Right hindlimb (tissue), 1 donor: ENCODE measurements around the gene NKD2.
"Not testable (repeated sequence)": the region's sequence is repeated elsewhere in the genome, so short reads cannot be mapped to it uniquely, and the experiment has no call there.

Experiments
- DNase-seq: peaks from one replicate; pipeline ENCODE4 v3.0.0-alpha.2; 2018

Gene NKD2, protein sequence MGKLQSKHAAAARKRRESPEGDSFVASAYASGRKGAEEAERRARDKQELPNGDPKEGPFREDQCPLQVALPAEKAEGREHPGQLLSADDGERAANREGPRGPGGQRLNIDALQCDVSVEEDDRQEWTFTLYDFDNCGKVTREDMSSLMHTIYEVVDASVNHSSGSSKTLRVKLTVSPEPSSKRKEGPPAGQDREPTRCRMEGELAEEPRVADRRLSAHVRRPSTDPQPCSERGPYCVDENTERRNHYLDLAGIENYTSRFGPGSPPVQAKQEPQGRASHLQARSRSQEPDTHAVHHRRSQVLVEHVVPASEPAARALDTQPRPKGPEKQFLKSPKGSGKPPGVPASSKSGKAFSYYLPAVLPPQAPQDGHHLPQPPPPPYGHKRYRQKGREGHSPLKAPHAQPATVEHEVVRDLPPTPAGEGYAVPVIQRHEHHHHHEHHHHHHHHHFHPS

DNA sequence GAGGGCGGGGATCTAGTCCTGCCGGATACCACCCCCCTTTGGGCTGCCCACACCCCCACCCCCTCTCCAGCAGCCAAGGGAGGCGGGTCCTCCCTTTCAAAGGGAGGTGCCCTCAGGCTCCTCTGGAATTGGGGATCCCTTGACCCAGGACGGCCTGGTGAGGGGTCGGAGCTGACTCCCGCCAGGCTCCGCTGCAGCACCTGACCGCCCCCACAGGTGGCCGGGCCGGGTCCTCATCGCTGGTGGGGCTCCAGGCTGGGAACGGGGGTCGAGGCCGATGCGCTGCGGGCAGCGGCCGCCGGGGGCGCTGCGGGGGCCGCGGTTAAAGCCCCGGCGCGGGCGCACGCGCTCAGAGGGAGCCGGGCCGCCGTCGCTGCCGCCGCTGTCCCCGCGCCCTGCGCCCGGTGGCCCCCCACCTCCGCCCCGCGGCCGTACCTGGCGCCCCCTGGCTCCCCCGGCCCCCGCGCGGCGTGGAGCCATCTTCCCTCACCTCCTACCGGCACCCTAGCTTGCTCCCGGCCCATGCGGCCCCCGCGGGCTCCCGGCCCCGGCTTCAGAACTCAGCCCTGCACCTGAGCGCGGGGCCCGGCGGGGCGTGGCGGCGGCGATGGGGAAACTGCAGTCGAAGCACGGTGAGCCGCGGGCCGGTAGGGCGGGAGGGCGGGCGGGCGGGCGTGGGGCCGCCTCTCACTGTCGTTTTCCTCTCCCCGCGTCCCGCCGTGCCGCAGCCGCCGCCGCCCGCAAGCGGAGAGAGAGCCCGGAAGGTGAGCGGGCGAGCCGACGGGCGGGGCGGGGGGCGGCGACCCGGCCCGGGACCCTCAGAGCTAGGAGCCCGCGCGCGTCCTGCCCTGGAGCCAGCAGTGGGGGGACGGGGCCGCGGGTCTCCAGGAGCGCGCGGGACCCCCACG lies at the start of gene NKD2:
NKD2 (plus strand) TSS at position 352 of the 908 bp plus-strand sequence; CDS start at position 608, 256 bp downstream.
- DNase-seq, result peak; percentile 46

DNA sequence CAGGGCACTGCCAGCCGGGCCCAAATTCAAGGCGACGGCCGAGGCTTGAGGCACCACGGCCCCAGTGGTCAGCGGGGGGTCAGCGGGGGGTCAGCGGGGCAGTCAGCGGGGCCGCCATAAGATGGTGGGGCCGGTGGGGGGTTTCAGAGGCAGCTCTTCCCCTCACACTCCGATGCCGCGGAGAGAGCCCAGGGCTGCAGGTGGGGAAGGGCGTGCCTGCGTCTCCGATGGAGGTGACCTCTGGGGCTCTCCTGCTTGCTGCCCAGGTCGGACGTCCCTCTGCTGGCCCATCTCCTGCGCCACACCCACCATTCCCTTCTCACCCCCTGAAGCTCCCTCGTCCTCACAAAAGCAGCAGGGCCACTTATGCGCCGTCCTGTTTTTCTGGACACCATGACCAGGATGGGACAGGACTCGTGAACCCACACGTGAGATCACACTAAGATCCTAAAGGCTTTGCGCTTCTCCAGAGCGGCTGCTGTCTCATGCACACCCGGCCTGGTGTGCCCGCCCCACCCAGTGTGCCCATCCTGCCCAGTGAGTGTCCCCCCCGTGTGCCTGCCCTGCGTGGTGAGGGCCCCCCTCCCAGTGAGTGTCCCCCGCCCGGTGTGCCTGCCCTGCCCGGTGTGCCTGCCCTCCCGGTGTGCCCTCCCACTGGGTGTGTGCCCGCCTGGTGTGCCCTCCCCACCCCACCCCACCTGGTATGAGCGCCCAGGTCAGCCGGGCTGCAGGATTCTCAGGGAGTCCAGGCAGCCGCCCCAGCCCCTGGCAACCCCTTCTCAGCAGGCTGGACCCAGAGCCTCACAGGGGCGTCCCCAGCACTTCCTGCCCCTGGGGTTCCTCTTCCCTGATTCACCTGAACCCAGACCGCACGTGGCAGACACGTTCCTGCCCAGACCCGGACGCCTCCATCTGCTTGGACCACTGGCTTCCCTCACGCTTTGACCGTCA lies 48.7 kb upstream of the NKD2 start:
- peak; percentile 29 for DNase-seq

DNA sequence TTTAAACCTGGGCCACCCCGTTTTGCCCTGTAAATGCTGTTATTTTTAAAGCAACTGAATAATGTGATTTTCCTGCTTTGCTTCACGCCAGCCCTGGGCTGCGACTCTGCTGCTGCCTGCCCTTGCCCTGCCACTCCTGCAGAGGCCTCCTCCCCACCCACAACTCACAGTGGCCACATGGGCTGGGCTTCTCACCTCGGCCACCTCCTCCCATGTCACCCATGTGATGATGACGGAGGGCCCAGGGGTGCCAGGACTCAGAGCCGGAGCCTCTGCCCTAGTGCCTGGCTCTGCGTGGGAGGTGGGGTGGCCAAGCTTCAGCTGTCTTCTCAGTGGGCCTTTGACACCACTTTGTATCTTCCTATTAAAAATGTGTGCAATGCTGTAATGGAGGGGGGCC lies 48.1 kb upstream of the NKD2 start:
- DNase-seq, result peak; percentile 15

DNA sequence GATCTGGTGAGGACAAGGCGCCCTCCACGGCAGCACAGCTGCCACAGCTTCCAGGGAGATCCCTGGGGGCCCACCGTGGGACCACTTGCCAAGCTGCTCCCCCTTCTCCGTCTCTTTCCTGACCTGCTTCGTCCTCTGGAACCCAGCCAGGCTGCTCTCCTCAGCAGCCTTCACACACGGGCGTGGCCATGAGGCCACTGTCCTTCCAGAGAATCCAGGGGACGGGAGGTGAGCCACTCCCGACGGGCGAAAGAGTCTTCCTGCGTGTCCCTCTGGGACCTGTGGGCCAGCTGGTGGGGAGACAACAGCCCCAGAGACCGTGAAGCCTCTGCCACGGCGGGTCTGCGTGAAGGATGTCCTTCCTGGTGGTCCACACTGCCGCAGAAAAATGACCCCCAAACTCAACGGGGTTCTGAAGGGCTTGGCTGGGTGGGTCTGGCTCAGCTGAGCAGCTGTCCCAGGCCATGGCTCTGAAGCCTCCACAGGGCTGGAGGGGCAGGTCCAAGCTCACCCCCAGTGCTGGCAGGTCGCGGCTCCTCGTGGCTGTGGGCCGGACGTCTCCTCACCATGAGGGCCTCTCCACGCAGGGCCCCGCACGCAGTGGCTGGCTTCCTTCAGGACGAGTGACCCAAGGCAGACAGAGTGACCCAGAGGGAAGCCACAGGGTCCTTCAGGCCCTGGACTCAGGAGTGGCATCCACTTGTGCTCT lies 47.4 kb upstream of the NKD2 start:
- DNase-seq, result peak; percentile 25

DNA sequence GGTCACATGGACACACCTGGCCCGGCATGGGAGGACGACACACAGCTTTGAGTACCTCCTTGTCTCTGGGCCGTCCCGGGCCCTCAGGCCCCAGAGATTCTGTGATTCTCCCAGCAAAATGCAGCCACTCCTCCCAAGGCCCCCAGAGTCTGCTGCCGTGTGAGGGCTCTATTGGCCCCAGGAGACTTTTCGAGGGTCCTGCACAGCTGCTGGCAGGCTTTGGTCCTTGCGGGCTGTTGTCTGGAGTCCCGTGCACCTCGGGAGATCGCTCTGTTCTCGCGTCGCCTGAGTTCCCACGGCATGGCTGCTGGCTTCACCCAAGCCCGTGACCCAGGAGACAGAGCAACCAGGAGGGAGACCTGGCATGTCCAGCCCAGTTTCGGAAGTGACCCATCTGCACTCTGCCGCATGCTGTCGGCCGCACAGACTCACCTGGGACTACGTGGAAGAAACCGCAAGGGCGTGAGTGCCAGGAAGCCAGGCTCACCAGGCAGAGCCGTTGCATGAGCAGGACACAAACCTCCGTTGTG lies 46.8 kb upstream of the NKD2 start:
- DNase-seq, result no peak

DNA sequence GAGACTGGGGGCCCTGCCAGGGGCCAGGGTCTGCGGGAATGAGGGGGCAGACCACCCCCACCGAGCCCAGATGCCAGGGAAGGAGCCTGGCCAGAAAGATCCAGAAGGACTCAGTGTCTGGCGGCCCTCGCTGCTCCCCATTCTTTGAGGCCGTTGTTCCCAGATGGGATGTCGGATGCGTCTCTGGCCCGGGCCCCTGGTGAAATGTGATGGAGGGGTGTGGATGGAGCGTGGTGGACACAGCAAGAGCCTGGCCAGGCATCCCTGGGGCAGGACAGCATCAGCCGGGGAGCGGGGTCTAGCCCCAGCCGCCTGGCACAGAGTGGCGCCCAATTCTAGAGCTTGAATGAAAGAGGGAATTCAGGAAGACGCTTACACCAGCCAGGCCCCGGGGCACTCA lies 46.2 kb upstream of the NKD2 start:
- DNase-seq, result no peak

DNA sequence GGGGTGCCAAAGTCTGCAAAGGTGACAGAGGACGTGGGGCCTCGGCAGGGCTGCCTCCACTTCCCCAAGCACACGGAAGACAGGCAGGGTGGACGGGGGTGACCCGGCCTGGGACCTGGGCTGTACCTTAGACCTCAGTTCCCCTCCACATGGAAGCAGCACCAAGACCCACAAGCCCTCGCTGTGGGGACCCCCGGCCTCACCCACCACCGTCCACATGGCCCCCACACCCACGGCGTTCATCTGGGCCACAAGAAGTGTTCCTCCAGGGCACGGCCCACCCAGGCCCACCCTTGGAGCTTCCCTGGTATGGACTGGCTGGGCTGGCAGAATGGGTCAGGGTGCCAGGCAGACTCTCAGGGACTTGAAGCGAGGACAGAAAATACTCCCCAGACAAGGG lies 45.8 kb upstream of the NKD2 start:
- no peak for DNase-seq

DNA sequence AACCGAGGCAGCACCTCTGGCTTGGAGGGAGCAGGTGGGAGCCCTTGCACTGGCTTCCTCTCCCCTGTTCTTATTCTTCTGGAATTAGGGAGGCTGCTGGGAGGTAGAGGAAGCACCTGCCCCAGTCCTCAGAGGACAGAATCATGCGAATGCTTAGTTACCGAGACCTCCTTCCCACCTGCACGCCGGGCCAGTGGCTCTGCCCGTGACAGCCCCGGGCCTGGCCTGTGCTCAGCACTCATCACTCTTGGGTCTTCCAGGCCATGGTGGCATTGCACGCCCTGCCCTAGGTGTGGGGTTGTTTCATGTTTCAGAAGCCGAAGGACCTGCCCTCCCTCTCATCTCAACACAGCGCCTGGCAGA lies 45.3 kb upstream of the NKD2 start:
- DNase-seq, result no peak

DNA sequence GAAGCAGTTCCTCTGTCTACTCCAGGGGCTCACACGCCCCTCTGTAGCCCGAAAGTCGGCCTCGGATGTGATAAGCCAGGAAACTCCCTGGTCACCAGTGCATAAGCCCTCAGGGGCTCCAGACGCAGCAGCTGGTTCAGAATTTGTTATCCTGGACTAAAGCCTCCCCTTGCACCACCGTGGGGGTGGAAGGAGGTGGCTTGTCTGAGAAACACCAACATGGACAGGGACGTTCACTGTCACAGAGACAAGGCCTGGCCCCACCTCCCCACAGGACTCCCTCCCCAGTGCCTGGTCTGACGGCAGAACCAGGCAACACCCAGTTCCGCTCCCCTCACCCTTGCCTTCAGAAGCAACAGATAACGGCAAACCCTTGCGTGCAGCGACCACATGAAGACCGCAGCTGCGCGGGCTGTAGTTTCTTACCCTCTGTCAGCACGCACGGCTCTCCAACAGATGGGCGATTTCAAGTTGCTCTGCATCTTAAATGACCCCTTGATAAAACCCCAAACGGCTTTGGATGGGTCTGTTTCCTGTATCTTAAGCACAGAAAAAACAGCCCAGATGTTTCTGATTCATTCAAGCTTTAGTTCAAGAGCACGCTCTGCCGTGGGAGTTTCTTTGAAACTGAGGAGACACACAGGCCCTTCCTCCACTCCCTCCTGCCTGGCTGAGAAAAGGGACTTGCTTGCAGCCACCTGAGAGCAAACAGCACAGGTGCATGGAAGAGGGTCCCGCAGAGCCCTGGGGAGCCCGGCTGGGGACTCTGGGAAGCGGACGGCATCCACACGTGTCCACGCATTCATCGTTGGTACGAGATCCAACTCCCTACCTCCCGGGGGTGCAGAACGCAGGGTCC lies 44.7 kb upstream of the NKD2 start:
- peak; percentile 70 for DNase-seq

DNA sequence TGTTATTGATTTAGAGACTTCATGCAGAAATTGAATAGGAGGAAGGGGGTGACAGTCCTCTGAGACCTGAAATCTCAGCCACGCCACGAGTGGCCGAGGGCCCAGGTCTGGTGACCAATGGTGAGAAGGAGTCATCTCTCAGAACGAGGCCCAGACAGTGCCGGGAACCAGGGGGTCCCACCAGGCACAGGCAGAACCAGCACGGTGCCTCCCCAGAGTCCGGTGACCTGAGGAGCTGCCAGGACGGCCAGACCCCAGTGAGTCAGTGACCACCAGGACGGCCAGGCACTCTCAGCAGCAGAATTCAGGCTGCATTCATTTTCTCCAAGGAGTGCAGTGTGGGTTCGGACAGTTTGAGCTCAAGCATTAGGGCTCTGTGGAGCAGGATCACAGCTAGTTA lies 43.8 kb upstream of the NKD2 start:
- peak; percentile 17 for DNase-seq

DNA sequence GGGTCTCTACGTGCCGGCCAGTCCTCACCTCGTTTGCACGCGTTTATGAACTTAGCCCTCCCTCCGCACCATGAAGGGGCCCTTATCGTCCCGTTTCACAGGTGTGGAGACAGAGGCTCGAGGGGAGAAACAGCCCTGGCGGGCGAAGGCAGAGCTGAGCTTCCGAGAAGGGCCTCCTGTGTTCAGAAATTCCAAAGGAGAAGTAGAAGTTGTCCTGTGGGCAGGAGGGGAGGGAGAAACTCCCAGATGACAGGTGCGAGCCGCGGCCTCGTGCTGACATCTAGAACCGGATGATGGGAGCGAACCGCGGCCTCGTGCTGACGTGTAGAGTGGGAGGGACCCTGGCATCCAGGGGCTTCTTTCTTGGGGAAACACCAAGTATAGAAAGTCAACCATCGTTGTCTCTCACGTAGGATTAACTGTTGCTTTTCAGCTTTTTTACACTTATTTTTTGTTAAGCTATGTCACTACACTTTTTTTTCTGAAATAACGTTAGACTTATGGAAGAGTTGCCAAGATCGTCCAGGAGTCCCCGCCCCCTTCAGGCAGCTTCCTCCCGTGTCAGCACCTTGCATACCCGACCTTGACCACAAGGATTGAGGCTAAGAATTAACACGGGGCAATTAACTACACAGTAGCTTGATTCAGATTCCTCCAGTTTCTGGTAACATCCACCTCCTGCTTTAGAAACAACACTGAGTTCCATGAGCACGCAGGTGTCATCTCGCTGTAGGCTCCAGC lies 42.8 kb upstream of the NKD2 start:
- DNase-seq, result no peak

DNA sequence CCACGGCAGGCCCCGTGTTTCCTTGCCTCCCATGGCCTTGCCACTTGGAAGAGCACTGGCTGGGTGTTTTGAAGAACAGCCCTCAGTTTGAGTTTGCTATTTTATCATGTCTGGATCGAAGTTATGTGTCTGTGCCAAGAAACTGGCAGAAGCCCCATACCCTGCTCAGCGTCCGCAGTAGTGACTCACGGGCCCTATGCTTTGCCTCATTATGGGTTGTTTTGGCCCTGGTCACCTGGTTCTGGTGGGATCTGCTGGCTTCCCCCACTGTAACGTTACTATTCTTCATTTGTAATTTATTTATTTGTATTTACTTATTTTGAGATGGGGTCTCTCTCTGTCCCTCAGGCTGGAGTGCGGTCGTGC lies 42.3 kb upstream of the NKD2 start:
- DNase-seq, result no peak

DNA sequence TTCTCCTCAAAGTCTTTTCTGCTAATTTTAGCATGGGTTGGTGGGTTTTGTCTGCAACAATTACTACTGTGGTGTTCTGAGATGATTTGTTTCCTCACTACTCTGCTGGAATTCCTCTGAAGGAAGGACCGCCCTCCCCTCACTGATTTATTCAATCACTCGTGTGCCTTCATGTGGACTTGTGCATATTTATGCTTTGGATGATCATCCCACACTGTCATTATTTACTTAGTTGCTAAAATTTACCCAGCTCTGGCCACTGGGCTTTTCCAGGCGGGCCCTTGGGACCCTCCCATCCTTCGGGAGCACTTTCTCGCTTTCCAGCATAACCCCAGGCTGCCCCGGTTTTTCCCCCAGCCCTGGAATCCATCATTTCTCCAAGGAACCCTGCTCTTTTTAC lies 41.7 kb upstream of the NKD2 start:
- DNase-seq, result no peak

DNA sequence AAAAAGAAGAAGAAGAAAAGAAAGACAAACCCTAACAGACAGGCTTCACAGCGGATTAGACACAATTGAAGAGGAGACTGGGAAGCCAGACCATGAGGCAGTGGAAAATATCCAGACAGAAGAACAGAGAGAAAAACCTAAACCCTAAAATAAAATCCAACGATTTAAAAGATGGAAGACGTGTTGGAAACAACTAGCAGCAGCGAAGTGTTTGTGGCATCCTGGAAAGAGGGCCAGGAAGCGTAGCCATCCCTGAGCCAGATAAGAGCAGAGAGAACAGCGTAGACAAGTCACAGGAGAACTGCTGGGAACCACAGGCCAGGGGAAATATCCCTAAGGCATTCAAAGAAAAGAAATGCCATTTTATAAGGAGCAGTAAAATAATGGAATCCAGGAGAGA lies 39.7 kb upstream of the NKD2 start:
- DNase-seq, result no peak

DNA sequence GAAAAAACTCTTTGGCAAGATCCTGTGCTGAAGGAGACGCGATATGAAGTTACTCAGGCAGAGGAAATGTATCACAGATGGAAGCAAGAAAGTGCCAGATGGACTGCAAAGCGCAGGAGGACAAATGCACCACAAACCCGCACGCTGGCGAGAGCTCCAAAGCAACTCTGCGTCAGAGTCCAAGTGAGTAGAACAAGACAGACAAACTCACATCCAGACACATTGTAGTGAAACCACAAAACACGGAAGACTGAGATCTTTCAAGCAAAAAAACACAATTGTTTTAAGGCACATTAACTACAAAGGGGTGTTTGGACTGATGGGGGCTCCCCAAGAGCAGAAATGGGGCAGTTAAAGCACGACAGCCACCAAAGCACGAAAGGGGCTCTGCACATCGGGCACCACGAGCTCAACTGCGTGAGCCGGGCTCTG lies 39.2 kb upstream of the NKD2 start:
- peak; percentile 64 for DNase-seq

DNA sequence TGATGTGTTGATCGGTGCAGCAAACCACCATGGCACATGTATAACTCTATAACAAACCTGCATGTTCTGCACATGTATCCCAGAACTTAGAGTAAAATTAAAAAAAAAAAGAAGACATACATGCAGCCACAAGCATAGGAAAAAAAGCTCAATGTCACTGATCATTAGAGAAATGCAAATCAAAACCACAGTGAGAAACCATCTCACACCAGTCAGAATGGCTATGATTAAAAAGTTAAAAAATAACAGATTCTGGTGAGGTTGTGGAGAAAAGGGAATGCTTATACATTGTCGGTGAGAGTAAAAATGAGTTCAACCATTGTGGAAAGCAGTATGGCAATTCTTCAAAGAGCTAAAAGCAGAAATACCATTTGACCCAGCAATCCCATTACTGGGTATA lies 36.0 kb upstream of the NKD2 start:
- not testable (repeated sequence) for DNase-seq

DNA sequence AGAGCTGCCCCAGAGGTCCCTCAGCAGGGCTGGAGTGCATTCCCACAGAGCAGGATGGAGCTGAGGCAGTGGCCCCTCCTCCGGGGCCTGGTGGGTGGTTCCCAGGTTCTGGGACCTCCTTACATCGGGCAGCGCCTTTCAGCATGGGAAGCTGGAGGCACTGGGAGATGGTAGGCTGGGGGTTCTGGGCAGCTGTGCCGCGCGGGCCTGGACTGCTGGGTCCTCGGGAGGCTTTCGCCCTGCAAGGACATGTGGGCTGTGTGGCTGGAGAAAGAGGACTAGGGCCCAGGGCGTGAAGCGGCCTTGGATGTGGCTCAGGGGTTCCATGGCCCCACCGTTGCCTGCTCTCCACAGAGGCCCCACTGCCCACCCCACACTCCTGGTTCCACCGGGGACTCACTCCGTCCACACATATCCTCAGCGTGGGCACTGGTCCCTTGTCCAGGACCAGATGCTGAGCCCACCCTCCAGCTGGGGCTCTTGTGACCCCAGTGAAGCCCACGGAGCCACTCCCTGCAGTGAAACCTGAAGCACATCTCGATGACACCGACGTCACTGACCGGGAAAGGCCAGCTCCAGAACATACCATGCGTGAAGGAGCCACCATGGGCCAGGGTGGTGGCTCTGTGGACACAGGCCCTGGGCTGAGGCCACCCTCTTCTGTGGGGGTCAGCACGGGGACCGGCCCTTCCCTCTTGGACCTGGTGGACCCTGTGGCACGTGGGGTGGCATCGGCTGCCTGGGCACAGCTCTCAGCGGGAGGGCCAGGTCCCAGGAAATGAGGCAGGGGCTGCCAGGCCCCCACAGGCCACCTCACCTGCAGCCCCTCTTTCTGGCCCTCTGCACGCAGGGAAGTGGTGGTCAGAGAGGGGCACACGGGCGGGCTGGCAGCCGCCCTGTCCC lies 31.5 kb upstream of the NKD2 start:
- no peak for DNase-seq

DNA sequence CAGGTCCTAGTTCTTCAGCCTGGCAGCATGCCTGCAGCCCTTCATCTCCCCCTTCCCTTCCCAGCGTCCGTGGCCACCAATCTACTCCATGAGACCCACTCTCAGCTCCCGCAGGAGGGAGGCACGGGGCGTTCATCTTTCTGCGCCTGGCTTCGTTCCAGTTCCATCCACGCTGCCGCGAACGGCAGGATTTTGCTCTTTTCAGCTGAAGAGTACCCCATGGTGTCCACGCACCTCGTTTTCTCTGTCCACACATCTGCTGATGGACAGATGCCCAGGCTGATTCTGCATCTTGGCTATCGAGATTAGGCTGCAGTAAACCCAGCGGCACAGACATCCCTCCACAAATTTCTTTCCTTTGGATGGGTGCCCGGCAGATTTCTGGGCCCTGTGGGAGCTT lies 30.5 kb upstream of the NKD2 start:
- DNase-seq, result no peak

DNA sequence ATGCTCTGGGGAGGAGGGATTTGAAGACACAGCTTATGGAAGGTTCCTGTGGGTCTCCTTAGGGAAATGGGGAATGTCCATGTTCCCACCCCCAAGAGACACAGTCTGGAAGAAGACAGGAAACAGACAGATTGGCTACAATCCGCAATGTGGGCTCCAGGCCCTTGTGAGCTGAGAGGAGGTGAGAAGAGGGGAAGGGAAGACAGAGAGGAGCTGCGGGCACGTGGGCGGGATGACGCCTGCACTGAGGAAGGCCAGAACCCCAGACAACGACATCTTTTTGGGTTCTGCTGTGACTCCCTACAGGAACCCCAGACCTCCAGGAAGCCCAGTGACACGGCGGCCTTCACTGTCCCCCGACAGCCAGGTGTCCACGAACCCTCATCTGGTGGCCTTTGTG lies 29.9 kb upstream of the NKD2 start:
- DNase-seq, result no peak
